Fibroblast of peridontal ligament (primary cell): ENCODE measurements around the gene SLC35B2.

ENCODE experiments used
- DNase-seq: peaks from one replicate; pipeline ENCODE4 v3.0.0-alpha.2; 2010; ENCODE audit errors: extremely low read depth

SLC35B2 gene

GRCh38 chr6:44221291-44221960 lies 35.9 kb downstream of the SLC35B2 start:
- DNase-seq, result peak; percentile 67

- no peak for DNase-seq
Measured at GRCh38 chr6:44220913-44221290, 36.4 kb downstream of the SLC35B2 start.

- no peak for DNase-seq
Measured at GRCh38 chr6:44219815-44220784, 37.2 kb downstream of the SLC35B2 start.

- DNase-seq, result peak; percentile 12
Measured at GRCh38 chr6:44219053-44219814, 38.1 kb downstream of the SLC35B2 start.

- no peak for DNase-seq
Measured at GRCh38 chr6:44217332-44218143, 39.8 kb downstream of the SLC35B2 start.

GRCh38 chr6:44216677-44217331 lies 40.5 kb downstream of the SLC35B2 start, which contains the start of gene MYMX:
Gene MYMX (plus strand): TSS chr6:44216926. CDS start chr6:44217472, 546 bp downstream.
- DNase-seq, result no peak

GRCh38 chr6:44214307-44214706 lies 43.0 kb downstream of the SLC35B2 start:
- DNase-seq, result no peak

GRCh38 chr6:44211284-44211683 lies 46.0 kb downstream of the SLC35B2 start:
- no peak for DNase-seq

GRCh38 chr6:44207966-44208365 lies 49.4 kb downstream of the SLC35B2 start:
- no peak for DNase-seq
